PC-3 (cell line): ENCODE measurements around the gene MPND.

ENCODE experiments used
- CTCF ChIP-seq: fragments of 300-600 bp; sonication (generic); conservative IDR thresholded peaks from 2 replicates; pipeline ENCODE4 v1.5.1; 2017; ENCODE audit warnings: antibody characterized with exemption, low read depth, mild to moderate bottlenecking, low read length
- EZH2 ChIP-seq: fragments of 300-600 bp; sonication (generic); IDR thresholded peaks from one replicate; pipeline ENCODE4 v1.6.1; 2017; ENCODE audit warnings: antibody characterized with exemption, mild to moderate bottlenecking, low read length; ENCODE audit not compliant: unreplicated experiment
- EZH2phosphoT487 ChIP-seq: fragments of 300-600 bp; sonication (generic); IDR thresholded peaks from 2 replicates; pipeline ENCODE4 v1.6.1; 2018; ENCODE audit warnings: mild to moderate bottlenecking, antibody characterized with exemption, low read length, borderline replicate concordance

DNA sequence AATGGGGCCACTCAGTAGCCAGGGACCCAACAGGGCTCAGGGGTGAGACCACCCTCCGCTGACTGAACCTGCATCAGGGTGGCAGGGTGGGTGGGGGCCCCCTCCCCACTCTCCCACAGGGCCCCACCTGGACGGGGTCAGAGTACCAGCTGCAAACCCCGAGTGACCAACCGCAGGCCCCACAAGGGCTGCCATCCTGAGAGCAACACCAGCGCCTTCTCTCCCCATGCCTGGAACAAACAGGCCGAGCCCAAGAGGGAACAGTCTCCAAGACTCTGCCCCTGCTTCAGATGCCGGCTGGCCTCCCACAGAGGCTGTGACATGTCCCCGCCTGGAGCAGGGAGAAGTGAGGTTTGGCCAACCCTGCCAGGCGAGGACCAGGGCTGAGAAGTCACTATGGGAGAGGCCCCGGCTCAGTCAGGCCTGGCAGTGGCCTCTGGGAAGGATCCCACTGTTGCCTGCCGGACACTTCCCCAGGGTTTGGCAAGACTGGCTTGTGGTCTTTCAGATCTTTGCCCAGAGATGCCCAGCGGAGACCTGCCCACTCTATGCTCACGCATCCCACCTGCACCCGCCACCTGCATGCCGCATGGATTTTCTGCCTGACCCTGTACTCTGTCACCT lies 27.2 kb downstream of the MPND start:
- TF ChIP-seq CTCF (no peak), EZH2phosphoT487 (no peak), EZH2 (no peak)
